Mesenchymal stem cell (in vitro differentiated cells and primary cell): ENCODE measurements around the gene PIGB.

Experiments
- DNase-seq: peaks from one replicate; pipeline ENCODE4 v3.0.0-alpha.2; 2013
- H2AFZ ChIP-seq: one replicate; pipeline ENCODE4 v1.6.1; 2013; ENCODE audit warnings: low read depth, mild to moderate bottlenecking, control low read depth, inconsistent platforms, low read length, moderate library complexity
- H2AK5ac ChIP-seq: 2 replicates; pipeline ENCODE4 v1.6.1; 2013; ENCODE audit warnings: low read length, moderate library complexity, mild to moderate bottlenecking, inconsistent platforms; ENCODE audit not compliant: severe bottlenecking
- H2BK120ac ChIP-seq: one replicate; pipeline ENCODE4 v1.6.1; 2013; ENCODE audit warnings: low read depth, mild to moderate bottlenecking, inconsistent platforms, low read length, moderate library complexity
- H2BK12ac ChIP-seq, 2 experiments: one replicate each; pipeline ENCODE4 v1.6.1; 2013; ENCODE audit warnings: inconsistent platforms in 2 of 2, low read length in 2 of 2, mild to moderate bottlenecking in 2 of 2, moderate library complexity in 2 of 2, control low read depth in 1 of 2
- H2BK15ac ChIP-seq: one replicate; pipeline ENCODE4 v1.6.1; 2013; ENCODE audit warnings: mild to moderate bottlenecking, low read depth, inconsistent platforms; ENCODE audit not compliant: poor library complexity, severe bottlenecking
- H2BK5ac ChIP-seq: 2 replicates; pipeline ENCODE4 v1.6.1; 2013; ENCODE audit warnings: low read depth, mild to moderate bottlenecking, low read length, control low read depth, inconsistent platforms; ENCODE audit not compliant: poor library complexity, severe bottlenecking
- H3K14ac ChIP-seq, 2 experiments: one replicate each; pipeline ENCODE4 v1.6.1; 2013; ENCODE audit warnings: inconsistent platforms in 2 of 2, low read length in 2 of 2, control low read depth in 1 of 2, mild to moderate bottlenecking in 1 of 2, moderate library complexity in 1 of 2
- H3K18ac ChIP-seq, 2 experiments: one replicate each; pipeline ENCODE4 v1.6.1; 2013; ENCODE audit warnings: inconsistent platforms in 2 of 2, low read length in 2 of 2, control low read depth in 1 of 2, low read depth in 1 of 2, mild to moderate bottlenecking in 1 of 2
- H3K23ac ChIP-seq, 2 experiments: one replicate each; pipeline ENCODE4 v1.6.1; 2013; ENCODE audit warnings: inconsistent platforms in 2 of 2, low read length in 2 of 2, mild to moderate bottlenecking in 2 of 2, moderate library complexity in 2 of 2, control low read depth in 1 of 2
- H3K27ac ChIP-seq: 2 replicates; pipeline ENCODE4 v1.5.1; 2013; ENCODE audit warnings: mild to moderate bottlenecking, moderate library complexity, low read length, control low read depth, inconsistent platforms; ENCODE audit not compliant: poor library complexity, severe bottlenecking
- H3K27me3 ChIP-seq, 2 experiments: 2 replicates each; pipeline versions ENCODE4 v1.6.1 to v1.7.0; 2013; ENCODE audit warnings: low read length in 2 of 2, mild to moderate bottlenecking in 2 of 2, moderate library complexity in 2 of 2, control low read depth in 1 of 2, inconsistent platforms in 1 of 2; ENCODE audit not compliant: control insufficient read depth in 1 of 2, insufficient read depth in 1 of 2
- H3K36me3 ChIP-seq, 2 experiments: 2 replicates each; pipeline versions ENCODE4 v1.6.1 to v1.7.0; 2013; ENCODE audit warnings: low read length in 2 of 2, control low read depth in 1 of 2, inconsistent platforms in 1 of 2, low read depth in 1 of 2, mild to moderate bottlenecking in 1 of 2; ENCODE audit not compliant: insufficient read depth in 2 of 2, control insufficient read depth in 1 of 2
- H3K4ac ChIP-seq, 2 experiments: one replicate each; pipeline ENCODE4 v1.6.1; 2013; ENCODE audit warnings: inconsistent platforms in 2 of 2, low read length in 2 of 2, mild to moderate bottlenecking in 2 of 2, moderate library complexity in 2 of 2, control low read depth in 1 of 2, low read depth in 1 of 2
- H3K4me1 ChIP-seq: 2 replicates; pipeline ENCODE4 v1.6.1; 2013; ENCODE audit warnings: low read depth, low read length, control low read depth; ENCODE audit not compliant: control insufficient read depth, insufficient read depth
- H3K4me2 ChIP-seq: 2 replicates; pipeline ENCODE4 v1.6.1; 2013; ENCODE audit warnings: low read length, mild to moderate bottlenecking, inconsistent platforms; ENCODE audit not compliant: poor library complexity, severe bottlenecking
- H3K4me3 ChIP-seq, 2 experiments: 2 replicates each; pipeline versions ENCODE4 v1.5.1 to v1.7.0; 2013; ENCODE audit warnings: low read length in 2 of 2, mild to moderate bottlenecking in 2 of 2, control low read depth in 1 of 2, low read depth in 1 of 2; ENCODE audit not compliant: insufficient read depth in 1 of 2
- H3K79me1 ChIP-seq: replicated peaks from 2 replicates; pipeline ENCODE4 v1.6.1; 2013; ENCODE audit warnings: mild to moderate bottlenecking, control low read depth, low read length, inconsistent platforms; ENCODE audit not compliant: poor library complexity, severe bottlenecking
- H3K9ac ChIP-seq: 2 replicates; pipeline ENCODE4 v1.7.0; 2013; ENCODE audit warnings: mild to moderate bottlenecking, low read length, moderate library complexity
- H3K9me3 ChIP-seq: 2 replicates; pipeline ENCODE4 v1.7.0; 2013; ENCODE audit warnings: mild to moderate bottlenecking, low read length; ENCODE audit not compliant: control insufficient read depth
- H4K8ac ChIP-seq: one replicate; pipeline ENCODE4 v1.6.1; 2013; ENCODE audit warnings: inconsistent platforms, mild to moderate bottlenecking, low read length, moderate library complexity
- H4K91ac ChIP-seq: one replicate; pipeline ENCODE4 v1.6.1; 2013; ENCODE audit warnings: mild to moderate bottlenecking, low read length, inconsistent platforms
- WGBS: methylation state at CpG from one replicate; pipeline ENCODE4 v1.1.7; 2013; ENCODE audit warnings: mixed read lengths; 5-methylcytosine and 5-hydroxymethylcytosine counted together

Gene PIGB

GRCh38 chr15:55387027-55387426 lies 68.0 kb downstream of the PIGB start:
- Histone ChIP-seq H4K8ac (no peak overlapping the region), H3K14ac (no peak overlapping the region), H3K27ac (no peak overlapping the region), H3K18ac (no peak overlapping the region), H3K9ac (no peak overlapping the region), H3K4me2 (no peak overlapping the region), H3K23ac (no peak overlapping the region), H2BK120ac (no peak overlapping the region), H3K36me3 (peaks cover 3 to 46% of the 10 kb centered on the region in 2 experiments), H2AK5ac (no peak overlapping the region), H4K91ac (no peak overlapping the region), H2AFZ (no peak overlapping the region), H2BK15ac (no peak overlapping the region), H3K4ac (no peak overlapping the region), H3K4me3 (no peak overlapping the region), H3K4me1 (no peaks in the 10 kb centered on the region), H2BK12ac (no peak overlapping the region), H3K9me3 (peaks cover 6% of the 10 kb centered on the region), H2BK5ac (no peak overlapping the region), H3K79me1 (peaks cover 8% of the 10 kb centered on the region), H3K27me3 (no peaks in the 10 kb centered on the region)
- DNase-seq: no peak

GRCh38 chr15:55389264-55389607 lies 70.2 kb downstream of the PIGB start:
- H4K91ac ChIP-seq: no peak overlapping the region
- H2BK120ac ChIP-seq: no peak overlapping the region
- H3K4me2 ChIP-seq: no peak overlapping the region
- H3K4ac ChIP-seq: no peak overlapping the region
- H4K8ac ChIP-seq: no peak overlapping the region
- H3K27ac ChIP-seq: no peak overlapping the region
- no peak overlapping the region for H2BK15ac ChIP-seq
- no peak overlapping the region for H2BK12ac ChIP-seq
- H3K4me1 ChIP-seq: no peaks in the 10 kb centered on the region
- no peak overlapping the region for H2AFZ ChIP-seq
- H3K4me3 ChIP-seq: no peak overlapping the region
- H3K9ac ChIP-seq: peak overlapping the region; percentile 57
- H2BK5ac ChIP-seq: no peak overlapping the region
- no peaks in the 10 kb centered on the region for H3K27me3 ChIP-seq
- H2AK5ac ChIP-seq: no peak overlapping the region
- H3K14ac ChIP-seq: no peak overlapping the region
- H3K9me3 ChIP-seq: no peaks in the 10 kb centered on the region
- peaks cover 17% of the 10 kb centered on the region for H3K79me1 ChIP-seq
- H3K23ac ChIP-seq: no peak overlapping the region
- DNase-seq: peak; percentile 8
- H3K36me3 ChIP-seq: peaks cover 2 to 30% of the 10 kb centered on the region in 2 experiments
- no peak overlapping the region for H3K18ac ChIP-seq

GRCh38 chr15:55394694-55395093 lies 75.7 kb downstream of the PIGB start:
- H3K14ac ChIP-seq: no peak overlapping the region
- H2BK5ac ChIP-seq: no peak overlapping the region
- no peak overlapping the region for H3K18ac ChIP-seq
- peak; percentile 19 for DNase-seq
- H3K4me1 ChIP-seq: no peaks in the 10 kb centered on the region
- no peak overlapping the region for H3K9ac ChIP-seq
- H3K4me2 ChIP-seq: no peak overlapping the region
- H3K27ac ChIP-seq: no peak overlapping the region
- no peak overlapping the region for H2BK120ac ChIP-seq
- H3K9me3 ChIP-seq: no peaks in the 10 kb centered on the region
- H3K36me3 ChIP-seq: no peaks in the 10 kb centered on the region
- H3K27me3 ChIP-seq: no peaks in the 10 kb centered on the region
- H4K91ac ChIP-seq: no peak overlapping the region
- no peak overlapping the region for H3K4me3 ChIP-seq
- H4K8ac ChIP-seq: no peak overlapping the region
- H3K4ac ChIP-seq: no peak overlapping the region
- H2AK5ac ChIP-seq: no peak overlapping the region
- H2AFZ ChIP-seq: no peak overlapping the region
- H3K23ac ChIP-seq: no peak overlapping the region
- 98% methylated on average over 1 of the region's 1 CpG for WGBS
- no peak overlapping the region for H2BK12ac ChIP-seq
- no peak overlapping the region for H2BK15ac ChIP-seq
- H3K79me1 ChIP-seq: peaks cover 29% of the 10 kb centered on the region

DNA sequence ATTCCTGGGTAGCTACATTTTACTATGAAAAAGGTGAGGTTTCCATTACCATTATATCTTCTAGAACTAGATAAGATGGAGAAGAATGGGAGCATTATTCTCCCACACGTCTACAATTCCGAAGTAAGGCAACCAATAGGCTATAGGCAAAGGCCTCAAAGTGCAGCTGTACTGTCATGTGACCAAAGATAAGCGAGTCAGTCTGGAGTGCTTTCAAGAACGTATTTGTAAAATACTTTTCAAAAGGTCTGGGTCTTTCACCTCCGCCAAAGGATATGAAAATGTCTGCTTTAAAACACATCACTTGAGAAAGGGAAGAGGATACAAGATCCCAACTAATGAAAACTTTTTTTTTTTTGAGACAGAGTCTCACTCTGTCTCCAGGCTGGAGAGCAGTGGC lies 79.2 kb downstream of the PIGB start:
- no peaks in the 10 kb centered on the region for H3K27me3 ChIP-seq

More for the DNA sequence above, 79.2 kb downstream of the PIGB start:
- Histone ChIP-seq H4K91ac (no peak overlapping the region), H4K8ac (no peak overlapping the region), H3K9ac (no peak overlapping the region), H3K36me3 (no peaks in the 10 kb centered on the region), H2BK12ac (no peak overlapping the region), H3K4me2 (no peak overlapping the region), H2BK5ac (no peak overlapping the region), H3K4me3 (no peak overlapping the region), H2BK15ac (no peak overlapping the region), H3K9me3 (no peaks in the 10 kb centered on the region), H2AK5ac (no peak overlapping the region), H2AFZ (no peak overlapping the region), H3K27ac (no peak overlapping the region), H3K18ac (no peak overlapping the region), H2BK120ac (no peak overlapping the region), H3K79me1 (peaks cover 21% of the 10 kb centered on the region), H3K4me1 (no peaks in the 10 kb centered on the region), H3K23ac (no peak overlapping the region), H3K14ac (no peak overlapping the region), H3K4ac (no peak overlapping the region)
- WGBS: 96% methylated on average over 5 of the region's 5 CpGs
- DNase-seq: no peak
